Endothelial cell (in vitro differentiated cells): Measurements from ENCODE around the gene CCIN. TPM values are rescaled to one million over a fixed set of nuclear protein-coding genes. Genes with fewer than 3 reads are reported as not detected.

Source experiments
- DNase-seq: peaks from one replicate; pipeline ENCODE4 v3.0.0; 2021; ENCODE audit warnings: low spot score
- H3K27ac Mint-ChIP-seq: one replicate; pipeline ENCODE4 v1.8.0; 2021; ENCODE audit warnings: mixed read lengths, inconsistent platforms; ENCODE audit not compliant: unreplicated experiment
- H3K27me3 Mint-ChIP-seq: one replicate; pipeline ENCODE4 v1.8.0; 2021; ENCODE audit warnings: mild to moderate bottlenecking, moderate library complexity, mixed read lengths, inconsistent platforms; ENCODE audit not compliant: unreplicated experiment
- H3K36me3 Mint-ChIP-seq: one replicate; pipeline ENCODE4 v1.8.0; 2021; ENCODE audit warnings: mild to moderate bottlenecking, low read depth, mixed read lengths, inconsistent platforms; ENCODE audit not compliant: unreplicated experiment
- H3K4me1 Mint-ChIP-seq: one replicate; pipeline ENCODE4 v1.8.0; 2021; ENCODE audit warnings: mild to moderate bottlenecking, mixed read lengths, inconsistent platforms; ENCODE audit not compliant: unreplicated experiment
- H3K4me3 Mint-ChIP-seq: one replicate; pipeline ENCODE4 v1.8.0; 2021; ENCODE audit warnings: mild to moderate bottlenecking, mixed read lengths, inconsistent platforms; ENCODE audit not compliant: unreplicated experiment
- H3K9me3 Mint-ChIP-seq: one replicate; pipeline ENCODE4 v1.8.0; 2021; ENCODE audit warnings: mixed read lengths, inconsistent platforms; ENCODE audit not compliant: unreplicated experiment
- CTCF ChIP-seq: fragments of 200-600 bp; sonication (generic); IDR thresholded peaks from one replicate; pipeline ENCODE4 v1.5.0; 2021; ENCODE audit warnings: antibody characterized with exemption; ENCODE audit not compliant: unreplicated experiment
- total RNA-seq: library from RNA; stranded (reverse); fragmentation: NEBNext Ultra II Directional; extraction: Animal tissue kit (Norgen Biotek cat#: 25700); gene quantifications from one replicate; pipeline ENCODE4 v1.2.1, GENCODE V29; 2021; ENCODE audit not compliant: unreplicated experiment

The CCIN gene
- total RNA-seq, 1 donor from 2014 or later: not detected

GRCh38 chr9:36143245-36143641, 25.9 kb upstream of the CCIN start:
- Mint-ChIP-seq H3K36me3 (peaks cover 22% of the 10 kb centered on the region), H3K4me1 (peaks cover 7% of the 10 kb centered on the region), H3K27ac (no peak overlapping the region), H3K4me3 (no peak overlapping the region), H3K27me3 (peaks cover 19% of the 10 kb centered on the region), H3K9me3 (peaks cover 5% of the 10 kb centered on the region)
- no peak for TF ChIP-seq CTCF
- no peak for DNase-seq

GRCh38 chr9:36144309-36145232, 24.6 kb upstream of the CCIN start:
- Mint-ChIP-seq H3K27me3 (peaks cover 16% of the 10 kb centered on the region), H3K4me3 (peak overlapping the region; percentile 21), H3K27ac (no peak overlapping the region), H3K36me3 (peaks cover 22% of the 10 kb centered on the region), H3K4me1 (peaks cover 7% of the 10 kb centered on the region), H3K9me3 (peaks cover 5% of the 10 kb centered on the region)
- no peak for TF ChIP-seq CTCF
- no peak for DNase-seq

- H3K36me3 Mint-ChIP-seq: peaks cover 22% of the 10 kb centered on the region
- peaks cover 15% of the 10 kb centered on the region for H3K27me3 Mint-ChIP-seq
- no peak for TF ChIP-seq CTCF
- peak overlapping the region; percentile 34 for H3K4me3 Mint-ChIP-seq
- peaks cover 5% of the 10 kb centered on the region for H3K9me3 Mint-ChIP-seq
- peaks cover 8% of the 10 kb centered on the region for H3K4me1 Mint-ChIP-seq
- H3K27ac Mint-ChIP-seq: no peak overlapping the region
- DNase-seq: no peak
Measured at GRCh38 chr9:36145970-36146369, 23.2 kb upstream of the CCIN start.

- Mint-ChIP-seq H3K9me3 (peaks cover 5% of the 10 kb centered on the region), H3K27me3 (peaks cover 14% of the 10 kb centered on the region), H3K4me3 (no peak overlapping the region), H3K36me3 (peaks cover 22% of the 10 kb centered on the region), H3K4me1 (peaks cover 12% of the 10 kb centered on the region), H3K27ac (no peak overlapping the region)
- no peak for DNase-seq
- no peak for TF ChIP-seq CTCF
Measured at GRCh38 chr9:36146651-36147050, 22.5 kb upstream of the CCIN start.

GRCh38 chr9:36147441-36148175, 21.6 kb upstream of the CCIN start:
- no peak for DNase-seq
- Mint-ChIP-seq H3K36me3 (peaks cover 22% of the 10 kb centered on the region), H3K27ac (no peak overlapping the region), H3K4me1 (peaks cover 20% of the 10 kb centered on the region), H3K4me3 (peak overlapping the region; percentile 79), H3K9me3 (peaks cover 5% of the 10 kb centered on the region), H3K27me3 (peaks cover 18% of the 10 kb centered on the region)
- TF ChIP-seq CTCF: no peak
